GM13976 (cell line): ENCODE data around the gene FBXW11.

Source experiments
- DNase-seq: peaks from one replicate; pipeline ENCODE4 v3.0.0; 2012; ENCODE audit warnings: low spot score
- in situ Hi-C: fragments of 300-500 bp; cut with MboI; formaldehyde crosslinking; loops from one replicate; pipeline ENCODE4 v1.12.0; 2022; ENCODE audit warnings: low sequenced_read_pairs, mixed read lengths, inconsistent platforms; ENCODE audit not compliant: unreplicated experiment
- TF ChIP-seq, protein P1 (sequence below): IDR thresholded peaks from 2 replicates; pipeline ENCODE4 v1.5.1; 2012; ENCODE audit warnings: borderline replicate concordance, mild to moderate bottlenecking; ENCODE audit not compliant: insufficient read depth; ENCODE audit errors: extremely low read depth, missing control alignments, control extremely low read depth

The FBXW11 gene

DNA sequence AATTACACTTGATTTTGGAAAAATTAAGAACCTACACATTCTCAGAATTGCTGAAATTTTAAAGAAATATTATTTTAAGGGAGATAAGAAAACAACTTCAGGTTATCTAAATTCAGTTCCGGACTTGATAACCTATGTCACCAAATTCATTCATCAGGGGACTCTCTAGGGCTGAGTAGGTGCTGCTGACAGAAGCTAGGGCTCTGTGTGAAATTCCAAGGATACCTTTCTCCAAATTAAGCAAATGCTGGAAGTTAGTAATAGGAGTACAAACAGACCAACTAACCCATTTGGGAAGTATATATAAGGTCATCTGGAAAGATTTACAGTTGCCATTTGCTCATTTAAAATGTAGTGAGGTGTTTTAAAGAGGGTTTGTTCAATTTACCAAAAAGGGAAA lies 136.5 kb downstream of the FBXW11 start:
- in situ Hi-C loops: no loop called here
- TF ChIP-seq, protein P1, sequence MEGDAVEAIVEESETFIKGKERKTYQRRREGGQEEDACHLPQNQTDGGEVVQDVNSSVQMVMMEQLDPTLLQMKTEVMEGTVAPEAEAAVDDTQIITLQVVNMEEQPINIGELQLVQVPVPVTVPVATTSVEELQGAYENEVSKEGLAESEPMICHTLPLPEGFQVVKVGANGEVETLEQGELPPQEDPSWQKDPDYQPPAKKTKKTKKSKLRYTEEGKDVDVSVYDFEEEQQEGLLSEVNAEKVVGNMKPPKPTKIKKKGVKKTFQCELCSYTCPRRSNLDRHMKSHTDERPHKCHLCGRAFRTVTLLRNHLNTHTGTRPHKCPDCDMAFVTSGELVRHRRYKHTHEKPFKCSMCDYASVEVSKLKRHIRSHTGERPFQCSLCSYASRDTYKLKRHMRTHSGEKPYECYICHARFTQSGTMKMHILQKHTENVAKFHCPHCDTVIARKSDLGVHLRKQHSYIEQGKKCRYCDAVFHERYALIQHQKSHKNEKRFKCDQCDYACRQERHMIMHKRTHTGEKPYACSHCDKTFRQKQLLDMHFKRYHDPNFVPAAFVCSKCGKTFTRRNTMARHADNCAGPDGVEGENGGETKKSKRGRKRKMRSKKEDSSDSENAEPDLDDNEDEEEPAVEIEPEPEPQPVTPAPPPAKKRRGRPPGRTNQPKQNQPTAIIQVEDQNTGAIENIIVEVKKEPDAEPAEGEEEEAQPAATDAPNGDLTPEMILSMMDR: no peak
- no peak for DNase-seq

DNA sequence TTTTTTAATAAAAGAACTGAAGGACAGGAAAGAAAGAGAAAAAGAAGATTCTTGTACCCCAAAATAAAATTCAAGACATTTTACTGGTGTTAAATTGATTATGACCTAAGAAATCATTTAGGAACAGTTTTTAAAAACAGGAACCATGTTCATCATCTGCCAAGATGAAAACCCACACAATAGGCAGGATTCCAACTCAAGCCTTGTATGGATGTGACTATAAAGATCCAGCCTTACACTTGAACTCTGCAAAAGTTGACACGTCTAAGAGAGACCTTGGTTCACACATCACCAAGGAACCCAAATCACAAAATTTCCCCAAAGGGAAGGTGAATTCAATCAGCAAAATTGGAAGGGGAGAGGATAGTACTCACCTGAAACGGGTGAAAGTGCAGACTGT lies 138.2 kb downstream of the FBXW11 start:
- in situ Hi-C loops: no loop called here
- no peak for DNase-seq
- TF ChIP-seq, protein P1: no peak

DNA sequence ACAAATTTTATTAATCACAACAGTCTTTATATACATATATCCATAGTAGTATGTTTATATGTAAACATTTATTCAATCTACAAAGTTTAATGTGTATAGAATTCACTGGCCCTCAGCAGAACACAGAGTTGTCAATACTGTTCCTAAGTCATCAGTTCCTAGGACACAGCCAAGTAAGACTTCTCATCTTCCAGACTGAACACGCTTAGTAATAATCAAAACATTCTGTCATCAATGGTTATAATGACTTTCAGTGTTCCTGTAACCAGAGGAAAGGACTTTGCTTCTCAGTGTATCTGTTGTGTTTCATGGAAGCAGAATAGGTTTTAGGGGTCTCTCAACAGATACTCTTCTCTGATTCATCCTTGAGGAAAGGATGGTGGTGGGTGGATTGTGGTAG lies 138.7 kb downstream of the FBXW11 start:
- no peak for DNase-seq
- TF ChIP-seq, protein P1: no peak
- in situ Hi-C loops: no loop called here

- in situ Hi-C loops: no loop called here
- DNase-seq: no peak
- TF ChIP-seq, protein P1: no peak
Measured at GRCh38 chr5:171865471-171865870, 141.0 kb downstream of the FBXW11 start.

- in situ Hi-C loops: no loop called here
- no peak for DNase-seq
- TF ChIP-seq, protein P1: no peak
Measured at GRCh38 chr5:171863935-171864334, 142.5 kb downstream of the FBXW11 start.

DNA sequence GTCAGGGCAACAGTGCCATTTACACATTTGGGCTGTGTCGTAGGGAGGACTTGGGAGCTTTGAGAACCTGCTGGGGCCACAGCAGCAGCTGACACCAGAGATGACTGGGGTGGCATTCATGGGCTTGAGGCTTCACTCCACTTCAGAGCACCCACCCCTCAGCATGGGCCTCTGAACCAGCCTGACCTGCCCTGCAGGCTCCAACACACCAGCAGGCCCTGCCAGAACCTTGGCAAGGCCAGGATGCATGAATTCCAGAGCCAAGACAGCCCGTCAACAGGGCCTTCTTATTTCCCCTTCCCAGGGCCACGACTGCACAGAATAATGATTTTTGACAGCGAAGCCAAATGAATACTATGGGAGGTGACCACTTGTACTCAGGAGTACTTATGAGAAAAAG lies 143.8 kb downstream of the FBXW11 start:
- in situ Hi-C loops: no loop called here

More for the DNA sequence above, 143.8 kb downstream of the FBXW11 start:
- TF ChIP-seq, protein P1: no peak
- DNase-seq: no peak
